IMR-90 (cell line): ENCODE results near the gene TTLL7. TPM values are rescaled to one million over a fixed set of nuclear protein-coding genes. Genes with fewer than 3 reads are reported as not detected.

ENCODE experiments used
- ATAC-seq: fragments of 200-7000 bp; cut with Tn5 transposase; 2 replicates; pipeline ENCODE4 v1.9.1; 2020; ENCODE audit warnings: low read depth, mild to moderate bottlenecking, moderate library complexity
- BruUV-seq: library from RNA; stranded (reverse); fragments of 400-500 nt; replicated peaks from 2 replicates; lab custom pipeline; 2021; lab: Mats Ljungman, UMichigan
- CTCF ChIA-PET: fragments of 300-600 bp; formaldehyde crosslinking; extraction: SDS; loops from one replicate; lab custom pipeline; 2021; ENCODE audit warnings: antibody characterized with exemption; lab: Yijun Ruan, JAX
- POLR2A ChIA-PET: fragments of 300-600 bp; sonication (Branson Sonifier 250); formaldehyde crosslinking; loops from one replicate; lab custom pipeline; 2022; ENCODE audit warnings: antibody characterized with exemption; ENCODE audit not compliant: unreplicated experiment; lab: Charles Lee
- DNase-seq: peaks from one replicate; pipeline ENCODE4 v3.0.0; 2013
- H2AFZ ChIP-seq: replicated peaks from 2 replicates; pipeline ENCODE3; 2013; ENCODE audit warnings: low read length, mild to moderate bottlenecking; ENCODE audit not compliant: poor library complexity
- H2AK5ac ChIP-seq: 2 replicates; pipeline ENCODE4 v1.6.1; 2013; ENCODE audit warnings: low read depth, low read length, inconsistent platforms
- H2AK9ac ChIP-seq: replicated peaks from 2 replicates; pipeline ENCODE3; 2013; ENCODE audit warnings: mild to moderate bottlenecking, low read depth, low read length, moderate library complexity; ENCODE audit not compliant: poor library complexity
- H2BK120ac ChIP-seq: 2 replicates; pipeline ENCODE4 v1.6.1; 2013; ENCODE audit warnings: low read depth, low read length, inconsistent platforms
- H2BK15ac ChIP-seq: 3 replicates; pipeline ENCODE4 v1.6.1; 2013; ENCODE audit warnings: low read depth, low read length, inconsistent platforms
- H2BK20ac ChIP-seq: 2 replicates; pipeline ENCODE4 v1.6.1; 2013; ENCODE audit warnings: low read depth, mild to moderate bottlenecking, inconsistent platforms, low read length, moderate library complexity
- H2BK5ac ChIP-seq: 2 replicates; pipeline ENCODE4 v1.6.1; 2013; ENCODE audit warnings: mild to moderate bottlenecking, low read depth, low read length, inconsistent platforms; ENCODE audit not compliant: poor library complexity, severe bottlenecking
- H3K14ac ChIP-seq: replicated peaks from 2 replicates; pipeline ENCODE4 v1.6.1; 2013; ENCODE audit warnings: low read depth, low read length, inconsistent platforms
- H3K18ac ChIP-seq: 2 replicates; pipeline ENCODE4 v1.6.1; 2013; ENCODE audit warnings: low read depth, low read length, control low read depth
- H3K23ac ChIP-seq: 2 replicates; pipeline ENCODE4 v1.6.1; 2013; ENCODE audit warnings: low read depth, low read length, inconsistent platforms
- H3K27ac ChIP-seq: 2 replicates; pipeline ENCODE4 v1.5.1; 2013; ENCODE audit warnings: mild to moderate bottlenecking, control low read depth, low read length; ENCODE audit not compliant: insufficient read depth
- H3K27me3 ChIP-seq: 2 replicates; pipeline ENCODE4 v1.6.1; 2013; ENCODE audit warnings: low read length; ENCODE audit not compliant: control insufficient read depth, insufficient read depth
- H3K36me3 ChIP-seq: 2 replicates; pipeline ENCODE4 v1.6.1; 2013; ENCODE audit warnings: low read length, mixed read lengths; ENCODE audit not compliant: control insufficient read depth, insufficient read depth
- H3K4ac ChIP-seq: 2 replicates; pipeline ENCODE4 v1.6.1; 2013; ENCODE audit warnings: low read depth, low read length, inconsistent platforms
- H3K4me1 ChIP-seq: 2 replicates; pipeline ENCODE4 v1.6.1; 2013; ENCODE audit warnings: low read length, mixed read lengths; ENCODE audit not compliant: control insufficient read depth, insufficient read depth
- H3K4me2 ChIP-seq: 2 replicates; pipeline ENCODE4 v1.6.1; 2013; ENCODE audit warnings: low read depth, mild to moderate bottlenecking, control low read depth, low read length, moderate library complexity
- H3K4me3 ChIP-seq: 2 replicates; pipeline ENCODE4 v1.5.1; 2013; ENCODE audit warnings: low read depth, mild to moderate bottlenecking, control low read depth, low read length, moderate library complexity; ENCODE audit not compliant: insufficient read depth
- H3K56ac ChIP-seq: 2 replicates; pipeline ENCODE4 v1.6.1; 2013; ENCODE audit warnings: low read length, inconsistent platforms; ENCODE audit not compliant: insufficient read depth; ENCODE audit errors: extremely low read depth
- H3K79me1 ChIP-seq, 2 experiments: 2 replicates each; pipeline ENCODE4 v1.6.1; 2013; ENCODE audit warnings: low read length in 2 of 2, inconsistent platforms in 1 of 2, low read depth in 1 of 2
- H3K9ac ChIP-seq: 2 replicates; pipeline ENCODE4 v1.6.1; 2013; ENCODE audit warnings: low read depth, low read length, control low read depth
- H3K9me1 ChIP-seq: 2 replicates; pipeline ENCODE4 v1.6.1; 2013; ENCODE audit warnings: low read length, inconsistent platforms; ENCODE audit not compliant: insufficient read depth
- H3K9me3 ChIP-seq: 2 replicates; pipeline ENCODE4 v1.6.1; 2013; ENCODE audit warnings: low read length; ENCODE audit not compliant: control insufficient read depth, insufficient read depth
- H4K20me1 ChIP-seq: 2 replicates; pipeline ENCODE4 v1.6.1; 2013; ENCODE audit warnings: low read length, inconsistent platforms; ENCODE audit not compliant: insufficient read depth
- H4K5ac ChIP-seq: 2 replicates; pipeline ENCODE4 v1.6.1; 2013; ENCODE audit warnings: mild to moderate bottlenecking, low read depth, low read length, control low read depth
- H4K8ac ChIP-seq, 2 experiments: 2 replicates each; pipeline ENCODE4 v1.6.1; 2013; ENCODE audit warnings: low read depth in 2 of 2, low read length in 2 of 2, control low read depth in 1 of 2, inconsistent platforms in 1 of 2
- H4K91ac ChIP-seq: 2 replicates; pipeline ENCODE4 v1.6.1; 2013; ENCODE audit warnings: low read depth, low read length, inconsistent platforms; ENCODE audit not compliant: insufficient read depth
- FOS ChIP-seq: fragments of 150-350 bp; IDR thresholded peaks from 2 replicates; pipeline ENCODE4 v1.6.1; 2016; ENCODE audit warnings: low read depth, low read length
- POLR2A ChIP-seq: IDR thresholded peaks from 2 replicates; pipeline ENCODE4 v1.6.1; 2012; ENCODE audit warnings: mild to moderate bottlenecking, low read depth, low read length
- RAD21 ChIP-seq: IDR thresholded peaks from 2 replicates; pipeline ENCODE4 v1.6.1; 2012; ENCODE audit warnings: low read length, improper control_type of control experiment
- RCOR1 ChIP-seq: IDR thresholded peaks from 2 replicates; pipeline ENCODE4 v1.6.1; 2012; ENCODE audit warnings: mild to moderate bottlenecking, low read length, improper control_type of control experiment; ENCODE audit not compliant: insufficient replicate concordance
- WGBS, 2 experiments: methylation state at CpG; one replicate each; pipeline versions ENCODE4 v1.1.5 to v1.1.7; 2013; ENCODE audit warnings: missing lambda C conversion rate in 2 of 2; ENCODE audit not compliant: insufficient read length in 1 of 2; ENCODE audit errors: extremely low coverage in 2 of 2; 5-methylcytosine and 5-hydroxymethylcytosine counted together
- dilution Hi-C: fragments of 300-500 bp; cut with HindIII; formaldehyde crosslinking; loops from one replicate; pipeline ENCODE4 v1.14.3; 2018; ENCODE audit warnings: low sequenced_read_pairs; ENCODE audit not compliant: unreplicated experiment
- in situ Hi-C: fragments of 300-500 bp; cut with MboI; formaldehyde crosslinking; loops from 3 replicates; pipeline ENCODE4 v1.14.3; 2019; ENCODE audit warnings: low sequenced_read_pairs, inconsistent platforms, mixed read lengths
- intact Hi-C: fragments of 100-400 bp; cut with micrococcal nuclease; formaldehyde crosslinking; loops from 2 replicates; pipeline ENCODE4 v1.10.0; 2022
- polyA plus RNA-seq, 3 experiments: library from polyadenylated mRNA; depleted of rRNA; stranded (reverse); fragments of >200 nt; gene quantifications; 2 replicates each; pipeline ENCODE4 v1.2.3, GENCODE V29; 2012; ENCODE audit warnings: low replicate concordance in 1 of 3
- total RNA-seq: library from RNA; depleted of rRNA; stranded (reverse); fragments of >200 nt; gene quantifications from 2 replicates; pipeline ENCODE4 v1.2.3, GENCODE V29; 2012

TTLL7 gene
- total and polyA plus RNA-seq, 2 of the 4 experiments (the other 2 are of a cell fraction) = 5.7 to 8.1 TPM

DNA sequence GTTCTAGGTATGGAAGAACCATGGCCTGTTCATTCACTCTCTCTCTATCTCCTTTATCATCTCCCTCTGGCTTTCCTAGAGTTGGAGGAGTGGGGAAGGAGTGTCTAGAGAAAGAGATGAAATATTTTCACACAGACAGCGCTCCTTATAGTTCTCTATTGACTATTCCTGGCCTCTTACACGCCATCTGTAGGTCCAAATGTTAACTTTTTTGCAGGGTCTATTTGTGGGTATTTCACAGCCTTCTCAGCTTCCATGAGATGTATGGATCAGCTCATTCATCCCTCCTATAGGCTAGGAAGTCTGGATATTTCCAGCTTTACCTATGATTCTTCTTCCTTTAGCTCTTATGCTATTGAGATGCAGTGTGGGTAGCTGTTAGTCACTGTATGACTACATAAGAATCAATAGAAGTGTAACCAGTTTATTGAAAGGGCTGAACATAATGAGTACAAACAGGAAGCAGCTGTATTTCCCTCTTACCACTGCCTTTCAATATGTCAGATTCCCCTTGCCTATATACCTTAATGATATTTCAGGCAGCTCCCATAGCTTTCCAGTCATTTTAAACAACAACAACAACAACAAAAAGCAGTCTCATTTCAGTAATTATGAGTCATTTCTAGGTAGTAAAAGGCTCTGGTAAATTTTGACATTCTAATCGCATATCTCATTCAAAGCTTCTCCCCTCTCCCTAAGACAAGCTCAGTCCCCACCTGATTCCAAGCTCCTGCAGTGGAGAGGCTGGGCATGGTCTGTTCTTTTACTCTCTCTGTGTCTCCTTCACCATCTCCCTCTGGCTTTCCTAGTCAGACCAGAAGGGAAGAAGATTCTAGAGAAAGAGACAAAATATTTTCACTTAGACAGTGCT, 149.5 kb downstream of the TTLL7 start:
- Histone ChIP-seq H2AK9ac (no peak overlapping the region), H3K9ac (no peak overlapping the region), H2BK5ac (no peak overlapping the region), H3K4me2 (no peak overlapping the region), H3K27ac (no peak overlapping the region), H3K18ac (no peak overlapping the region), H3K23ac (no peak overlapping the region), H2AFZ (no peak overlapping the region), H3K4me3 (no peak overlapping the region), H2AK5ac (no peak overlapping the region), H3K27me3 (no peaks in the 10 kb centered on the region; the same call in 1 of the 2 replicates), H4K91ac (no peak overlapping the region), H3K4ac (no peak overlapping the region), H3K56ac (no peak overlapping the region), H3K9me3 (no peaks in the 10 kb centered on the region), H4K8ac (no peak overlapping the region), H2BK15ac (no peak overlapping the region), H3K4me1 (no peaks in the 10 kb centered on the region), H3K9me1 (no peaks in the 10 kb centered on the region), H4K5ac (no peak overlapping the region), H2BK120ac (no peak overlapping the region), H2BK20ac (no peak overlapping the region), H4K20me1 (no peaks in the 10 kb centered on the region), H3K79me1 (no peaks in the 10 kb centered on the region), H3K36me3 (no peaks in the 10 kb centered on the region), H3K14ac (no peak overlapping the region)
- TF ChIP-seq RCOR1 = no peak
- no peak for TF ChIP-seq POLR2A
- TF ChIP-seq FOS = no peak
- no peak for TF ChIP-seq RAD21
- ChIA-PET POLR2A (no interaction called here), CTCF (no interaction called here)
- intact Hi-C loops (no loop called here), dilution Hi-C loops (no loop called here), in situ Hi-C loops (no loop called here)
- no TSS peak for BruUV-seq
- ATAC-seq (no peak), DNase-seq (no peak)
- no CpG with 5 or more reads among the region's 3 CpGs for WGBS, 2 experiments
